Subcutaneous adipose tissue (tissue), 4 donors: ENCODE measurements around the gene JOSD1. TPM values are rescaled to one million over a fixed set of nuclear protein-coding genes. Genes with fewer than 3 reads are reported as not detected.

Experiments used
- CTCF ChIP-seq: fragments of 450-650 bp; IDR thresholded peaks from one replicate; pipeline ENCODE4 v1.5.1; 2016; ENCODE audit warnings: low read depth, mild to moderate bottlenecking, control low read depth, antibody characterized with exemption, moderate library complexity
- total RNA-seq, 4 donors: library from RNA; depleted of rRNA; stranded (reverse); fragments of >200 nt; gene quantifications; one replicate each; pipeline ENCODE4 v1.1.0, GENCODE V29; 2016

JOSD1 gene
- total RNA-seq, 4 donors from 2014 or later: 35.9 to 59.2 (median 50.0) TPM

GRCh38 chr22:38741576-38741975 is 40.8 kb upstream of the JOSD1 start:
- no peak for TF ChIP-seq CTCF

DNA sequence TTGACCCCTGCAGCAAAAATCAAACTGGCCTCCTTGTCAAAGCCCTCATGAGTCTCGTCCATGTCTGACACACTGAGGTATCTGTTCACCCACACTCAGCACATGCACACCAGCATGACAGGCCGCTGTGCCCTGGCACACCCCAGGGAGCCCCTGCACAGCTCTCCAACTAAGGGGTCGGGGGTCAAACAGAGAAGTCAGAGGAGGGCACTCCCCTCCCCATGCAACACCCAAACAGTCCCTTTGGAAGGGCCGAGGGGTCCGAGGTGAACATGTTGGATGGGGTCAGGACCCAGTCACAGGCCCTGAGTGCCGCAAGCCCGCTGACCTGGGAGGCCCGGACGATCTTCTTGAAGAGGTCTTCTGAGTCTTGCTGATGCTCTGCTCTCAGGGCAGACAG is 40.4 kb upstream of the JOSD1 start:
- no peak for TF ChIP-seq CTCF

- no peak for TF ChIP-seq CTCF
Observed at GRCh38 chr22:38740754-38741153, 40.0 kb upstream of the JOSD1 start.

DNA sequence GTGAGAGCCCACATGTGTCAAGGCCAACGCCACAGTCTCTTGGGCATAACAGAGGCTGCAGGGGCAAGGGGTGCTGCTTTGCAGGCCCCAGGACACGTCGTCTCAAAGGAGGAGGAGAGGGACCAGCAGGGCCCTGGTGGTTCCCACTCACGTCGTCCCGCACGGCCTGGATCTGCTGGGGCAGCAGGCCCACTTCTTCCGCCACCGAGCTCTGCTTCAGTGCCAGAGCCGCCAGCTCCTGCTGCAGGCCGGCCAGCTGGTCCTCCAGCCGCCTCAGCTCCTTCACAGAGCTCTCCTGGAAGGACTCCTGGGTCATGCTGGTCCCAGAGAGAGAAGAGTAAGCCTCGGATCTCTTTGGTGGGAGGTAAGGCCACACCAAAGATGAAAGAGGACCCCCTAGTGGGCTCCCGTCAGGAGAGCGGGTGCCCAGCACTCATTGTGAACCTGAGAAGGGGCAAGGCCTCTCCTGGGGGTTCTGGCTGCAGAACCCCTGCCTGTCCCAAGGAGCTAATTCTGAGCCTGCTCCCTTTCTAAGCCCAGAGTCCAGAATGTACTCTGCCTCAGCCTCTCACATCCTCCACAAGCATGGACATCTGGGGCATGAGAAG is 39.5 kb upstream of the JOSD1 start:
- TF ChIP-seq CTCF: no peak

- TF ChIP-seq CTCF: no peak
Observed at GRCh38 chr22:38739300-38740055, 38.7 kb upstream of the JOSD1 start.

DNA sequence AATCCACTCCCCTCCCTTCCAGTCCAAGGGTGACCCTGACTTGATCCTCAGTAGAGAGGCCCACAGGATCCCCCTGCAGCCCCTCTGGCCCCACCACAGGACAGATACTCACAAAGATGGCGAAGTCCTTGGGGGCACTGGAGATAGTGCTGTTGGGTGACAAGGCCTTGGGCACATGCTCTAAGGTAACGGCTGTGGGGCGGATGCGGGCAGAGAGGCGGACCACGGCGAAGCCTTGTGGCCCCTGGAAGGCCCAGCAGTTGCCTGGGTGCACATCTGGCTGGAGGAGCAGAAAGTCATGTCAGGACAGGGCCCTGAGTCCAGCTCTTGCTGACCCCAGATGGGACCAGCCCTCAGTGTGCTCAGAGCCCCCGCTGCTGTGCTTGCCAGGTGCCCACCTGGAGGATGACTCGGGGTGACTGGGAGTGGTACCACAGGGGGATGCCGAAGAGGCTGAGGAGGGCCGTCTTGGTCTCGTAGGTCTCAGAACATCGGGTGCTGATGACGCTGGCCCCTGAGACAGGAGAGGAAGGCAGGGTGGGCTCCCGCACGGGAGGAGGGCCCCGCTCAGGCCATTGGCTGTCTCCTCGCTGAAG is 37.8 kb upstream of the JOSD1 start:
- TF ChIP-seq CTCF: no peak

- TF ChIP-seq CTCF: no peak
Observed at GRCh38 chr22:38737302-38738060, 36.7 kb upstream of the JOSD1 start.
